ENCODE measurements around the gene MYH8. TPM values are rescaled to one million over a fixed set of nuclear protein-coding genes. Genes with fewer than 3 reads are reported as not detected.

MYH8 gene
- total and polyA plus RNA-seq, 10 of the 15 experiments (the other 5 are each of a cell fraction or from before 2014, with no cell fraction given): 0.01 to 0.03 TPM; not detected in 8

DNA sequence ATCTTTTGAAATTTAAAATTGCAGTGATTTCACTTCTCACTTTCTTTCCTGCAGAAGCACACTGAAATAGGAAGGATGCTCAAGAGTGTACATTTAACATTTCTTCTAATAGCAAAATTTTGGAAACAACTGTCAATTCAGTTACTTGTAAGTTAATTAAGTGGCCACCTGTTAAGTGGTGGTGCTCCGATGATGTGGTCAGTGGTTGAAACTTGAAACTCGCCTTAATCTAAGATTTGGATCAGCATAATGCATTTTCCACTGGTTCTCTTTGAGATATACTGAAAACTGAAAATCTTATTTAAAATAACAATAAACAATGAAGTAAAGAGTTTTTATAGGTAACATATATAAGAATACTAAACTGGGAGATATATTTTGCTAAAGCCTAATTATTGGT is 7.0 kb upstream of the MYH8 start:
- H3K4me2 ChIP-seq (ENCODE audit: control insufficient read depth, insufficient read depth): no peak overlapping the region
- in situ Hi-C loops (cut with MboI) (no loop called here), intact Hi-C loops (cut with micrococcal nuclease; ENCODE audit: unreplicated experiment) (no loop called here)
- BruUV-seq (replicated peaks): no TSS peak
- WGBS (ENCODE audit: insufficient coverage, insufficient replicate concordance, low lambda C conversion rate, missing lambda C conversion rate): 59% methylated on average over 2 of the region's 2 CpGs
- no peaks in the 10 kb centered on the region for H3K36me3 ChIP-seq (ENCODE audit: control insufficient read depth in 2 of 2, insufficient read depth in 2 of 2, low read length in 1 of 2)
- no peak overlapping the region for H3K4me3 ChIP-seq
- H3K9me3 ChIP-seq (replicated peaks; ENCODE audit: control insufficient read depth, insufficient read depth, low read length): no peaks in the 10 kb centered on the region
- FAIRE-seq (no peak), ATAC-seq (no peak), DNase-seq (ENCODE audit: low read depth, low spot score) (no peak)
- no peaks in the 10 kb centered on the region for H4K20me1 ChIP-seq (ENCODE audit: control insufficient read depth, insufficient read depth)
- H2AFZ ChIP-seq (ENCODE audit: control insufficient read depth, low read depth, low read length): no peak overlapping the region
- no peak for TF ChIP-seq BMI1 (IDR thresholded peaks at IDR 0.05; ENCODE audit: borderline replicate concordance)
- TF ChIP-seq HDGF (IDR thresholded peaks at IDR 0.05): no peak
- TF ChIP-seq, protein P1, sequence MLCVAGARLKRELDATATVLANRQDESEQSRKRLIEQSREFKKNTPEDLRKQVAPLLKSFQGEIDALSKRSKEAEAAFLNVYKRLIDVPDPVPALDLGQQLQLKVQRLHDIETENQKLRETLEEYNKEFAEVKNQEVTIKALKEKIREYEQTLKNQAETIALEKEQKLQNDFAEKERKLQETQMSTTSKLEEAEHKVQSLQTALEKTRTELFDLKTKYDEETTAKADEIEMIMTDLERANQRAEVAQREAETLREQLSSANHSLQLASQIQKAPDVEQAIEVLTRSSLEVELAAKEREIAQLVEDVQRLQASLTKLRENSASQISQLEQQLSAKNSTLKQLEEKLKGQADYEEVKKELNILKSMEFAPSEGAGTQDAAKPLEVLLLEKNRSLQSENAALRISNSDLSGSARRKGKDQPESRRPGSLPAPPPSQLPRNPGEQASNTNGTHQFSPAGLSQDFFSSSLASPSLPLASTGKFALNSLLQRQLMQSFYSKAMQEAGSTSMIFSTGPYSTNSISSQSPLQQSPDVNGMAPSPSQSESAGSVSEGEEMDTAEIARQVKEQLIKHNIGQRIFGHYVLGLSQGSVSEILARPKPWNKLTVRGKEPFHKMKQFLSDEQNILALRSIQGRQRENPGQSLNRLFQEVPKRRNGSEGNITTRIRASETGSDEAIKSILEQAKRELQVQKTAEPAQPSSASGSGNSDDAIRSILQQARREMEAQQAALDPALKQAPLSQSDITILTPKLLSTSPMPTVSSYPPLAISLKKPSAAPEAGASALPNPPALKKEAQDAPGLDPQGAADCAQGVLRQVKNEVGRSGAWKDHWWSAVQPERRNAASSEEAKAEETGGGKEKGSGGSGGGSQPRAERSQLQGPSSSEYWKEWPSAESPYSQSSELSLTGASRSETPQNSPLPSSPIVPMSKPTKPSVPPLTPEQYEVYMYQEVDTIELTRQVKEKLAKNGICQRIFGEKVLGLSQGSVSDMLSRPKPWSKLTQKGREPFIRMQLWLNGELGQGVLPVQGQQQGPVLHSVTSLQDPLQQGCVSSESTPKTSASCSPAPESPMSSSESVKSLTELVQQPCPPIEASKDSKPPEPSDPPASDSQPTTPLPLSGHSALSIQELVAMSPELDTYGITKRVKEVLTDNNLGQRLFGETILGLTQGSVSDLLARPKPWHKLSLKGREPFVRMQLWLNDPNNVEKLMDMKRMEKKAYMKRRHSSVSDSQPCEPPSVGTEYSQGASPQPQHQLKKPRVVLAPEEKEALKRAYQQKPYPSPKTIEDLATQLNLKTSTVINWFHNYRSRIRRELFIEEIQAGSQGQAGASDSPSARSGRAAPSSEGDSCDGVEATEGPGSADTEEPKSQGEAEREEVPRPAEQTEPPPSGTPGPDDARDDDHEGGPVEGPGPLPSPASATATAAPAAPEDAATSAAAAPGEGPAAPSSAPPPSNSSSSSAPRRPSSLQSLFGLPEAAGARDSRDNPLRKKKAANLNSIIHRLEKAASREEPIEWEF (IDR thresholded peaks at IDR 0.05; ENCODE audit: insufficient replicate concordance, low read depth, low read length): no peak
- TF ChIP-seq NFIC (IDR thresholded peaks at IDR 0.05; ENCODE audit: low read depth, low read length): no peak
- TF ChIP-seq CREB1 (IDR thresholded peaks at IDR 0.05; ENCODE audit: low read depth): no peak
- TF ChIP-seq ETV6 (conservative IDR thresholded peaks at IDR 0.05 in 1 of 2, IDR thresholded peaks at IDR 0.05 in 1 of 2; ENCODE audit: borderline replicate concordance in 1 of 2, low read depth in 1 of 2): no peak
- no peak overlapping the region for H3K9ac ChIP-seq (ENCODE audit: control insufficient read depth, insufficient read depth, low read length)
- RAD21 ChIA-PET (ENCODE audit: unreplicated experiment): no interaction called here
- no peaks in the 10 kb centered on the region for H3K4me1 ChIP-seq (ENCODE audit: control insufficient read depth, insufficient read depth, low read length)
- CTCF ChIA-PET: no interaction called here
- H3K27ac ChIP-seq (ENCODE audit: control insufficient read depth, insufficient read depth): no peak overlapping the region
- H3K79me2 ChIP-seq (ENCODE audit: control insufficient read depth, insufficient read depth, low read length): no peaks in the 10 kb centered on the region
- SMC1A ChIA-PET (ENCODE audit: uncharacterized antibody, unreplicated experiment): no interaction called here
- no peaks in the 10 kb centered on the region for H3K27me3 ChIP-seq (replicated peaks in 1 of 2; ENCODE audit: control insufficient read depth in 2 of 2, insufficient read depth in 2 of 2, low read length in 1 of 2)
- POLR2A ChIA-PET: no interaction called here
